ENCODE measurements around the gene CDH15.

CDH15 gene

GRCh38 chr16:89171216-89172170 is at the start of gene CDH15:
CDH15 (plus strand) TSS chr16:89171748; CDS start chr16:89171832, 84 bp downstream.
- DNase-seq, result peak; percentile 93

- DNase-seq, result no peak
These were observed 49.2 kb upstream of the CDH15 start for GRCh38 chr16:89122322-89122851.

- no peak for DNase-seq
These were observed 48.3 kb upstream of the CDH15 start for GRCh38 chr16:89123001-89123830.

- DNase-seq, result no peak
These were observed 47.8 kb upstream of the CDH15 start for GRCh38 chr16:89123831-89124100.

GRCh38 chr16:89129378-89129777 is 42.2 kb upstream of the CDH15 start:
- DNase-seq, result no peak

GRCh38 chr16:89130448-89130847 is 41.1 kb upstream of the CDH15 start:
- no peak for DNase-seq

GRCh38 chr16:89131783-89132182 is 39.8 kb upstream of the CDH15 start:
- peak; percentile 9 for DNase-seq

GRCh38 chr16:89132194-89133005 is 39.1 kb upstream of the CDH15 start:
- DNase-seq, result peak; percentile 41

- DNase-seq, result no peak
These were observed 38.0 kb upstream of the CDH15 start for GRCh38 chr16:89133457-89134127.

- DNase-seq, result no peak
These were observed 37.3 kb upstream of the CDH15 start for GRCh38 chr16:89134269-89134668.

- DNase-seq, result no peak
These were observed 36.4 kb upstream of the CDH15 start for GRCh38 chr16:89135166-89135565.

GRCh38 chr16:89135971-89136765 is 35.4 kb upstream of the CDH15 start:
- DNase-seq, result no peak

- no peak for DNase-seq
These were observed 34.6 kb upstream of the CDH15 start for GRCh38 chr16:89136931-89137330.

GRCh38 chr16:89137666-89138512 is 33.7 kb upstream of the CDH15 start:
- DNase-seq, result no peak

- no peak for DNase-seq
These were observed 33.1 kb upstream of the CDH15 start for GRCh38 chr16:89138513-89138795.

- DNase-seq, result no peak
These were observed 32.6 kb upstream of the CDH15 start for GRCh38 chr16:89138843-89139520.

GRCh38 chr16:89139907-89140361 is 31.6 kb upstream of the CDH15 start:
- DNase-seq, result no peak

- no peak for DNase-seq
These were observed 31.1 kb upstream of the CDH15 start for GRCh38 chr16:89140401-89140800.

- DNase-seq, result no peak
These were observed 30.3 kb upstream of the CDH15 start for GRCh38 chr16:89140981-89141883.
